Activated naive CD4-positive, alpha-beta T cell treated with anti-CD3 and anti-CD28 coated beads, Interleukin-2, amount 50 U/mL, for 16 hours (primary cell): ENCODE data around the gene UGT2B11.
"Not testable (repeated sequence)": the region's sequence is repeated elsewhere in the genome, so short reads cannot be mapped to it uniquely, and the experiment has no call there.

ENCODE experiments used
- DNase-seq: peaks from one replicate; pipeline ENCODE4 v3.0.0-alpha.2; 2020

The UGT2B11 gene

GRCh38 chr4:69214716-69215115, at the start of gene UGT2B11:
Gene UGT2B11 (minus strand): TSS chr4:69214748. CDS start chr4:69214722, 26 bp downstream.
- DNase-seq: no peak

- DNase-seq: not testable (repeated sequence)
Observed at GRCh38 chr4:69253147-69253772, 38.7 kb upstream of the UGT2B11 start.

GRCh38 chr4:69250884-69251283, 36.3 kb upstream of the UGT2B11 start:
- DNase-seq: not testable (repeated sequence)

- DNase-seq: not testable (repeated sequence)
Observed at GRCh38 chr4:69242562-69243240, 28.2 kb upstream of the UGT2B11 start.

- not testable (repeated sequence) for DNase-seq
Observed at GRCh38 chr4:69241746-69242145, 27.2 kb upstream of the UGT2B11 start.

- not testable (repeated sequence) for DNase-seq
Observed at GRCh38 chr4:69240787-69241186, 26.2 kb upstream of the UGT2B11 start.

- DNase-seq: no peak
Observed at GRCh38 chr4:69239557-69240168, 25.1 kb upstream of the UGT2B11 start.

- DNase-seq: no peak
Observed at GRCh38 chr4:69239092-69239491, 24.5 kb upstream of the UGT2B11 start.

GRCh38 chr4:69224891-69225290, 10.3 kb upstream of the UGT2B11 start:
- DNase-seq: no peak

- not testable (repeated sequence) for DNase-seq
Observed at GRCh38 chr4:69223277-69223676, 8.7 kb upstream of the UGT2B11 start.

- DNase-seq: not testable (repeated sequence)
Observed at GRCh38 chr4:69218491-69218890, 3.9 kb upstream of the UGT2B11 start.

GRCh38 chr4:69210911-69211310, 3.6 kb downstream of the UGT2B11 start:
- DNase-seq: no peak

- not testable (repeated sequence) for DNase-seq
Observed at GRCh38 chr4:69198506-69198905, 16.0 kb downstream of the UGT2B11 start.

- DNase-seq: no peak
Observed at GRCh38 chr4:69196209-69196965, 18.2 kb downstream of the UGT2B11 start.

- no peak for DNase-seq
Observed at GRCh38 chr4:69194166-69194565, 20.4 kb downstream of the UGT2B11 start.

GRCh38 chr4:69191905-69192304, 22.6 kb downstream of the UGT2B11 start:
- not testable (repeated sequence) for DNase-seq

GRCh38 chr4:69190621-69191020, 23.9 kb downstream of the UGT2B11 start:
- DNase-seq: not testable (repeated sequence)

GRCh38 chr4:69181519-69182169, 32.9 kb downstream of the UGT2B11 start:
- DNase-seq: not testable (repeated sequence)

- not testable (repeated sequence) for DNase-seq
Observed at GRCh38 chr4:69179817-69180216, 34.7 kb downstream of the UGT2B11 start.

- DNase-seq: not testable (repeated sequence)
Observed at GRCh38 chr4:69178751-69179205, 35.8 kb downstream of the UGT2B11 start.

- DNase-seq: not testable (repeated sequence)
Observed at GRCh38 chr4:69170233-69171134, 44.1 kb downstream of the UGT2B11 start.
